Omental fat pad (tissue), 4 donors: ENCODE results near the gene WDR89. TPM values are rescaled to one million over a fixed set of nuclear protein-coding genes. Genes with fewer than 3 reads are reported as not detected.

Experiments used
- ATAC-seq: fragments of 150-250 bp; one replicate; pipeline ENCODE4 v1.9.1; 2016; ENCODE audit warnings: mild to moderate bottlenecking, moderate library complexity; ENCODE audit not compliant: low FRiP score
- DNase-seq: peaks from one replicate; pipeline ENCODE4 v3.0.0-alpha.2; 2019; ENCODE audit warnings: low spot score
- total RNA-seq, 4 donors: library from RNA; depleted of rRNA; stranded (reverse); fragments of >200 nt; gene quantifications; one replicate each; pipeline ENCODE4 v1.1.0, GENCODE V29; 2016
- TF ChIP-seq, protein P1 (sequence below), 3 donors: fragments of 450-650 bp; IDR thresholded peaks; one replicate each; pipeline ENCODE4 v1.5.1; 2016 to 2017; ENCODE audit warnings: antibody characterized with exemption in 3 of 3, mild to moderate bottlenecking in 3 of 3, moderate library complexity in 2 of 3

Gene WDR89, protein sequence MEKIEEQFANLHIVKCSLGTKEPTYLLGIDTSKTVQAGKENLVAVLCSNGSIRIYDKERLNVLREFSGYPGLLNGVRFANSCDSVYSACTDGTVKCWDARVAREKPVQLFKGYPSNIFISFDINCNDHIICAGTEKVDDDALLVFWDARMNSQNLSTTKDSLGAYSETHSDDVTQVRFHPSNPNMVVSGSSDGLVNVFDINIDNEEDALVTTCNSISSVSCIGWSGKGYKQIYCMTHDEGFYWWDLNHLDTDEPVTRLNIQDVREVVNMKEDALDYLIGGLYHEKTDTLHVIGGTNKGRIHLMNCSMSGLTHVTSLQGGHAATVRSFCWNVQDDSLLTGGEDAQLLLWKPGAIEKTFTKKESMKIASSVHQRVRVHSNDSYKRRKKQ
- 1 to 10 TPM; 4.7 to 9.5 (median 6.3) TPM for total RNA-seq

DNA sequence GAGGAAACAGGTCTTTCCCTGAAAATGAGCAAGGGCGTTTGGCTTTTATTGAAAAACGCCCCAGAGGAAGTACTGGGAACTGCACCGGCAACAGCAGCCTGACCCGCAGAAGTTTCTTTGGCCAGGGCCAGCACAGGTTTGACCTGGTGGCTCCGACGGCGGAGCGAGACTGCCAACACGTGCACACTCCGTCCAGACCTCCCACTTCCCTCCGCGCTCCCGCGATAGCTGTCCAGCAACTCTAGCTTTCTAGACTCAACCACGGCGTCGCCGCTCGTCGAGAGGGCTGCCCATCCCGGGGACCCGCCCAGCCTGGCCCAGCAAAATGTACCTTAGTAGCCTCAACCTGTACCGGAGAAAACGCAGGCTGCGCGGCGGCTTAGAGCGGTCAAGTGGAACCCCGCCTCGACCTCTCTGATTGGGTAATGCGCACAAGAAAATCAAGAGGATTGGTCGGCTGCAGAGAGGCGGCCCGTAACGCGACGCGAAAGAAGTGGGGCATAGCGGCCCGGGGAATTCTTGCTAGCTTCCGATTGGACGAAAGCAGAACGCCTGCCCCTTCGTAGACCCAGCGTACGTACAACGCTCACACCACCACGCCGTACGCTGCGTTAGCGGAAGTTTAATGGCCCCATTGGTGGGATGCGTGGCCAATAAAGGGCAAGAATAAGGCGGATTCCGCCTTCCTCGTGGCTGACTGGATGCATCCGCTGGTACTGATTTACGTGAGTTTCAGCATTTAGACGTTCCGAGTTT, at the start of gene WDR89:
TSS of gene WDR89 (minus strand) at position 399 of the 756 bp plus-strand sequence. CDS start 41,929 bp downstream, outside the sequence.
- peak; percentile 76 for DNase-seq
- TF ChIP-seq, protein P1, sequence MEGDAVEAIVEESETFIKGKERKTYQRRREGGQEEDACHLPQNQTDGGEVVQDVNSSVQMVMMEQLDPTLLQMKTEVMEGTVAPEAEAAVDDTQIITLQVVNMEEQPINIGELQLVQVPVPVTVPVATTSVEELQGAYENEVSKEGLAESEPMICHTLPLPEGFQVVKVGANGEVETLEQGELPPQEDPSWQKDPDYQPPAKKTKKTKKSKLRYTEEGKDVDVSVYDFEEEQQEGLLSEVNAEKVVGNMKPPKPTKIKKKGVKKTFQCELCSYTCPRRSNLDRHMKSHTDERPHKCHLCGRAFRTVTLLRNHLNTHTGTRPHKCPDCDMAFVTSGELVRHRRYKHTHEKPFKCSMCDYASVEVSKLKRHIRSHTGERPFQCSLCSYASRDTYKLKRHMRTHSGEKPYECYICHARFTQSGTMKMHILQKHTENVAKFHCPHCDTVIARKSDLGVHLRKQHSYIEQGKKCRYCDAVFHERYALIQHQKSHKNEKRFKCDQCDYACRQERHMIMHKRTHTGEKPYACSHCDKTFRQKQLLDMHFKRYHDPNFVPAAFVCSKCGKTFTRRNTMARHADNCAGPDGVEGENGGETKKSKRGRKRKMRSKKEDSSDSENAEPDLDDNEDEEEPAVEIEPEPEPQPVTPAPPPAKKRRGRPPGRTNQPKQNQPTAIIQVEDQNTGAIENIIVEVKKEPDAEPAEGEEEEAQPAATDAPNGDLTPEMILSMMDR (IDR thresholded peaks at IDR 0.05), result peak in 2 of 3 donors; percentile 72 to 74
- ATAC-seq, result peak; percentile 97

DNA sequence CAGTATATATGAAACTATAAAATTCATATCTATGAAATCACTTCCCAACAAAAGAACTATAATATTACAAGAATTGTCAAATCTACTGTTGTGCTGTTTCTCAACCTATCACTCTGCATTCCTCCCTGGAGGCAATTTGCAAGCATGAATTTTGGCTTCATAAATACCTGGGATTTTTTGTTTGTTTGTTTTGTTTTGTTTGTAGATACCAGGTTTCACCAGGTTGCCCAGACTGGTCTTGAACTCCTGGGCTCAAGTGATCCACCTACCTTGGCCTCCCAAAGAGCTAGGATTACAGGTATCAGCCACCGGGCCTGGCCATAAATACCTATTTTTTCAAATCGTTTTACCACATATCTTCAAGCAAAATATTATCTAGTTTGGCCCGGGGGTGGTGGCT, 47.5 kb upstream of the WDR89 start:
- TF ChIP-seq, protein P1 (IDR thresholded peaks at IDR 0.05), result no peak
- DNase-seq (no peak), ATAC-seq (no peak)

DNA sequence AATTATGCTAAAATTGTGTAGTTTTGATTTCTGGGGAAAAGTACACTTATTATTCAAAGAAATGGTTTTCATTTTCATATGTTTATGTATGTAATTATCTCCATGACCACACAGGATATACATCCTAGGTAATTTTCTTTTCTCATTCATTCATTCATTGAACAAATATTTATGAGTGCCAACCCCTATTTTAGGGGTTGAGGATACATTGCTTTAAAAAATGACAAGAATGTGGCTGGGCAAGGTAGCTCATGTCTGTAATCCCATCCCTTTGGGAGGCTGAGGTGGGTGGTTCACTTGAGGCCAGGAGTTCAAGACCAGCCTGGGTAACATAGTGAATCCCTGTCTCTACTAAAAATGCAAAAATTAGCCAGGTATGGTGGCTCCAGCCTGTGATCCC, 45.3 kb upstream of the WDR89 start:
- ATAC-seq (no peak), DNase-seq (no peak)
- TF ChIP-seq, protein P1 (IDR thresholded peaks at IDR 0.05), result no peak

DNA sequence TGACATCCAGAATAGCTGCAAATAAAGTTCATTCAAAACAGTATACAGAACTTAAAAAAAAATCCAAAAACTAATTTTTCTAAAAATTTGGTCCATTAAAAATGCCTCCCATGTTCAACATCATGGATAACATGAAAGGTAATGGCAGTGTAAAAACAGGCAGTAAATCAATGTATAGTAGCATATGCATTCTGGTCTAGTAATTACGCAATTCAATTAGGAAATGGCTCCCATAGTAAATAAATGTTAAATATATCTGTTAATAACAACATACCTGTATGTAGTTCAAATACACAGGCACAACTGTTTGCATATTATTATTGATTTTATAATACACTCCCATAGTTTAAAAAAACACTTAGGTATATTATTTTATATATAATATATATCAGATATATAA, 43.7 kb upstream of the WDR89 start:
- ATAC-seq (no peak), DNase-seq (no peak)
- TF ChIP-seq, protein P1 (IDR thresholded peaks at IDR 0.05), result no peak

DNA sequence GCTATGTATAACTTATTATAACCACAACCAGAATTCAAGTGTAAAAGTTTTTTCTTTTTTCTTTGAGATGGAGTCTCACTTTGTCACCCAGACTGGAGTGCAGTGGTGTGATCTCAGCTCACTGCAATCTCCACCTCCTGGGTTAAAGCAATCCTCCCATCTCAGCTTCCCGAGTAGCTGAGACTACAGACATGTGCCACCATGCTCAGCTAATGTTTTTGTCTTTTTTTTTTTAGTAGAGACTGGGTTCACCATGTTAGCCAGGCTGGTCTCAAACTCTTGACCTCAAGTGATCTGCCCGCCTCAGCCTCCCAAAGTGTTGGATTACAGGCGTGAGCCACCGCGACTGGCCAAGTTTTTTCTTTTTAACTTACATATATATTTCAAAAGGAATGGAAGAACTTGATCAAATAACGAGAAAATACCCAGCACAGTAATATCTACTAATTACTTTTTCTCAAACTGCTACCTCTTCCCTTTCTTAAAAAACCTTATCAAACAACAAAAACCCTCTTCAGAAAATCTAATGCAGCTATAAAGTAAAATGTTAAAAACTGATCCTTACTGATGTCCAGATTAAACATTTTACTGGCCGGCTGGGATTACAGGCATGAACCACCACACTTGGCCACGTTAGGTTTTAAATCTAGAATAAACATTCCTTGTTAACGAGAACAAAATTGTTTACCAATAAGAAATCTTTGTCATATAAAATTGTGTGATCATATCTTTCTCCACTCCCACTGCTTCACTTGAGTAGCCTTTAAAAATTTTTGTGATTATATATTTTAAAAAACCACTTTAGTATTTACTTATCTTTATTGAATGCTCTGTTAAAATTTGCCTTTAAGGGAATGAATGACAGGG, 41.3 kb upstream of the WDR89 start:
- ATAC-seq, result no peak
- no peak for DNase-seq
- TF ChIP-seq, protein P1 (IDR thresholded peaks at IDR 0.05), result no peak

DNA sequence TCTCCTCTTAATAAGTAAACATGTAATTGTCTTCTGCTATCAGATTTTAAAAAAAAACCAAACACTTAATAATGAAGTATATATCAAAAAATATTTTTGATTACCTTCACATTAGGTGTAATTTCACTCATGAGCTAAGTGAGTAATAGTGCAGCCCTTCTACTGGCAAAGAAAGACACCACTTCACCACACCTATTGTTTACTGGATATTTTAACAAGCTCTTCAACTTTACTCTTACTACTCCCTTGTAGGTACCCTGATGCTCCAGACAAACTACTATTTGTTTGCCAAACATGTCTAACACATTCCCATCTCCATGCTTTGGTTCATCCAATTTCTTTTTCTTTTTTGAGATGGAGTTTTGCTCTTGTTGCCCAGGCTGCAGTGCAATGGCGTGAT, 36.9 kb upstream of the WDR89 start:
- TF ChIP-seq, protein P1 (IDR thresholded peaks at IDR 0.05), result no peak
- ATAC-seq, result no peak
- no peak for DNase-seq
